Activated CD4-positive, CD25-positive, alpha-beta regulatory T cell treated with anti-CD3 and anti-CD28 coated beads, Interleukin-2, amount 50 U/mL, for 72 hours (primary cell): ENCODE measurements around the gene DEK.
"Not testable (repeated sequence)": the region's sequence is repeated elsewhere in the genome, so short reads cannot be mapped to it uniquely, and the experiment has no call there.

Experiments
- DNase-seq: peaks from one replicate; pipeline ENCODE4 v3.0.0; 2021

Gene DEK

GRCh38 chr6:18186540-18187250 lies 77.6 kb downstream of the DEK start:
- DNase-seq, result no peak

DNA sequence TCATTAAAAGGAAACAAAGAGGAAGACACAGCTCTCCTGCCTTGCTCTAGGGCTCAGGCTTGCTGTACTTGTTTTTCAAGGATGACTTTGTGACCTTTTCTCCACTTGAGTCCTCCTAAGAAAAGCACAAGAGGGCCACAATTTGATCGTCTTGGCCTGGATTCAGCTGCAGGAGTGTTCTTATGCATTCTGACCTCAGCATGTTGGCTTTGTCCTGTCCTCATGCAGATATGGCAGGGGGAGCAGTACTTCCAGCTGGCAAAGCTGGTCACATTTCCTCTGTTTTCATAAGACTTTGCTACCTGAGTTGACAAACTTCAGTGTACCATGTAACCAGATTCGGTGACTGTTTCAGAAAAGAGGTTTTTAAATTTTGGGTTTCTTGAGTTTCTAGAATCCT lies 78.3 kb downstream of the DEK start:
- no peak for DNase-seq

DNA sequence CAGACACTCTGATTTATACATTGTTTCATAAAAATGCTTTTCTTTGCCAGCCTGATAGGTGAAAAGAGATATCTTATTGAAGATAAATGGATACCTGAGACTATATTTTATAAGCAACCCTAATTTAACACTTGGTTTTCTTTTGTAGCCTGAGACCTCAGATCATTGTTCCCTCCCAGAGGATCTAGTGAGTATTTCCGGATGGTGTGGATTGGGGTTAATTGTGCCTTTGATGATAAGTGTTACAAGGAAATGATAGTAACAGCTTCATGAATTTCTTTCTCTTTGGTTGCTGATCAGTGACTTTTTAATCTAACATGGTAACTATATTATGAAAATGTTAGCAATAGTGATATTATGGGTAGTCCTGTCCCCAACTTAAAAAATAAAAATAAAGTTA lies 78.7 kb downstream of the DEK start:
- no peak for DNase-seq

DNA sequence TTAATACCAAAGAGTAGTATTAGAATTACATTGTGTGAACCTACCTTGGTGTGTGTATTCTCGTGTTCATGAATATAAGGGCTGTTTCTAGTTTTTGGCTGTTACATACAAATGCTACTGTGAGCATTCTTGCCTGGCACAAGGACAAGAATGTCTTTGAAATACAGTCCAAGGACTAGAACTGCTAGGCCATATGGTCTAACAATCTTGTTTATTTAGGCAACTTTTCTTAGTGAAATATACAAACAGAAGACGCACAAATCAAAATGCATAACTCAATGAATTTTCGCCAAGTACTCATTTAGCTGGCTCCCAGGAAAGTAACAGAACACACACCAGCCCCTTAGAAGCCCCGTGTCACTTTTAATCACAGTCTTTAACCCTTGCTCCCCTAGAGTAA lies 80.6 kb downstream of the DEK start:
- DNase-seq, result no peak

DNA sequence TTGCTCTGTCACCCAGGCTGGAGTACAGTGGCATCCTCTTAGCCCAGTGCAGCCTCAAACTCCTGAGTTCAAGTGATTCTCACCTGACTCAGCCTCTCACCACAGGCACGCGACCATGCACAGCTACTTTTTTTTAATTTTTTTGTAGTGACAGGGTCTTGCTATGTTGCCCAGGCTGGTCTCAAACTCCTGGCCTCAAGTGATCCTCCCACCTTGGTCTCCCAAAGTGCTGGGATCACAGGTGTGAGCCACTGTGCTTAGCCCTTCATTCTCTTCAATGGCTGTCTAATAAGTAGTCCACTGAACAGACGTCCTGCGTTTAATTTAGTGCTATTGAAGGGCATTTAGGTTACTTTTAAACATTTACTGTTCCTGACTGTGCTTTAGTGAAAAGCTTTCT lies 81.8 kb downstream of the DEK start:
- no peak for DNase-seq

DNA sequence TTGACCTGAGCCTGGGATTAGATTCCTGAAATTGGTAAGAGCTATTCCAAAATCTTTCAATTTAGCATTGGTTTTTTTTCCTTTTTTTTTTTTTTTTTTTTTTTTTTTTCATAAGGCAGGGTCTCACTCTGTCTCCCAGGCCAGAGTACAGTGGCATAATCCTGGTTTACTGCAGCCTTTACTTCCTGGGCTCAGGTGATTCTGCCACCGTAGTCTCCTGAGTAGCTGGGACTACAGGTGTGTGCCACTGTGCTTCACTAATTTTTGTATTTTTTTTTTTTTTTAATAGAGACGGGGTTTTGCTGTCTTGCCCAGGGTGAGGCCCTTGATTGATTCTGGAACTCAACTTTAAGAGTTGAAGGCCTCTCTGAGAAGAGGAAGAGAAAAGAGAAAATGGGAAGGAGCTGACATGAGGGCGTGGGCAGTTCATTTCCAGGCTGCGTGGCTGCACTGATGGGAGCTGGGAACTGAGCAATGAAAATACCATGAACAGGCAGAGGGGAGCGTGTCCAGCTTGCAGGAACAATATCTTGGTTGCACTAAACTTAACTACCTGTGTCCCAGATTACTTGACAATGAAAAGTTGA lies 84.5 kb downstream of the DEK start:
- no peak for DNase-seq

DNA sequence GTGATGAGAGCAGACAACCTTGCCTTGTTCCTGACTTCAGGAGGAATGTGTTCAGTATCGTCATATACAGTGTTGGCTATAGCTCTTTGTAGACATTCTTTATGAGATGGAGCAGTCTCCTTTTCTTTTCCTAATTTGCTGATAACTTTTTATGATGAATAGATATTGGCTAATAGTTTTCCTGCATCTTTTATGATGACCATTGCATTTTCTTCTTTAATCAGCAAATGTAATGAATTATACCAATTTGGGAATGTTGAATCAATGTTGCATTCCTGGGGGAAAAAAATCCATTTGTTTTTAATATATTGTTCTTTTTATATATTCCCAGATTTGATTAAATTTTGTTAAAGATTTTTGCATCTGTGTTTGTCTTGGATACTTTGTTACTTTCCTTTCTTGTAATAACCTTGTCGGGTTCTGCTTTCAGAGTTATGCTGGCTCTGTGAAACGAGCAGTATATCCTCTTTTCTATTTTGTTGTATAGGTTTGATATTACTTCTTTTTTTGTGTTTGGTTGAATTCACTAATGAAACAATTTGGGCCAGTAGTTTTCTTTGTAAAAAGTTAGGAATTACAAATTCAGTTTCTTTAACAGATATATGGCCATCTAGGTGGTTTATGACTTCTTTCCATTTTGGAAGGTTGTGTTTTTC lies 85.2 kb downstream of the DEK start:
- no peak for DNase-seq

DNA sequence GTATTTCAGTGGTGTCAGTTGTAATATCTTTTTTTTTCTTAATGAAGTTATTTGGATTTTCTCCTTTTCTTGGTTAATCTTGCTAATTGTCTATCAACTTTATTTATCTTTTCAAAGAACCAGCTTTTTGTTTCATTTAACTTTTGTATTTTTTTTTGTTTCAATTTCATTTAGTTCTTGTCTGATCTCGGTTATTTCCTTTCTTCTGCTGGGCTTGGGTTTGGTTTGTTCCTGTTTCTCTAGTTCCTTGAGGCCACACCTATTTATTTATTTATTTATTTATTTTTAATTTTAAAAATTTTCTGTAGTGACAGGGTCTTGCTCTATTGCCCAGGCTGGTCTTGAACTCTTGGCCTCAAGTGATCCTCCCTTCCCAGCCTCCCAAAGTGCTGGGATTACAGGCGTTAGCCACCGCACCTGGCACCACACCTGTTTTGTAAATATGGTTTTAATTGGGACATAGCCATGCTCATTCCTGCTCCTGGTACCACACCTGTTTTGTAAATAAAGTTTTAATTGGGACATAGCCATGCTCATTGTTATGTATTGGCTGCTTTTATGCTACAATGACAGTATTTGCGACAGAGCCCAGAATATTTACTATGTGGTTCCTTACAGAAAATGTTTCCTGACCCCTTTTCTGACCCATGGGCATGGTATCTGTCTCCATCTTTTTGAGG lies 86.9 kb downstream of the DEK start:
- DNase-seq, result no peak

- not testable (repeated sequence) for DNase-seq
These were observed 88.1 kb downstream of the DEK start for GRCh38 chr6:18176198-18176597.
